Activated naive CD4-positive, alpha-beta T cell treated with anti-CD3 and anti-CD28 coated beads, Interleukin-2, amount 50 U/mL, for 16 hours (primary cell): ENCODE measurements around the gene SLC4A8.

Source experiments
- DNase-seq: peaks from one replicate; pipeline ENCODE4 v3.0.0-alpha.2; 2020

SLC4A8 gene

GRCh38 chr12:51424662-51425539 lies at the start of gene SLC4A8:
Gene SLC4A8, plus strand, starts transcription at chr12:51424831. Its CDS starts 157 bp downstream, at chr12:51424988.
- peak; percentile 65 for DNase-seq

GRCh38 chr12:51374856-51375255 lies 49.8 kb upstream of the SLC4A8 start:
- DNase-seq = no peak

- no peak for DNase-seq
Measured at GRCh38 chr12:51377099-51377984, 47.3 kb upstream of the SLC4A8 start.

- no peak for DNase-seq
Measured at GRCh38 chr12:51378749-51379148, 45.9 kb upstream of the SLC4A8 start.

- DNase-seq = no peak
Measured at GRCh38 chr12:51379571-51379970, 45.1 kb upstream of the SLC4A8 start.

- DNase-seq = no peak
Measured at GRCh38 chr12:51381226-51382079, 43.2 kb upstream of the SLC4A8 start.

GRCh38 chr12:51382173-51382572 lies 42.5 kb upstream of the SLC4A8 start:
- no peak for DNase-seq

- DNase-seq = no peak
Measured at GRCh38 chr12:51383269-51383905, 41.2 kb upstream of the SLC4A8 start.

GRCh38 chr12:51386351-51386750 lies 38.3 kb upstream of the SLC4A8 start:
- DNase-seq = no peak

- DNase-seq = no peak
Measured at GRCh38 chr12:51388069-51388799, 36.4 kb upstream of the SLC4A8 start.

GRCh38 chr12:51388846-51389245 lies 35.8 kb upstream of the SLC4A8 start:
- no peak for DNase-seq

- no peak for DNase-seq
Measured at GRCh38 chr12:51389302-51389999, 35.2 kb upstream of the SLC4A8 start.

- no peak for DNase-seq
Measured at GRCh38 chr12:51390457-51390856, 34.2 kb upstream of the SLC4A8 start.

- peak; percentile 22 for DNase-seq
Measured at GRCh38 chr12:51390891-51391282, 33.7 kb upstream of the SLC4A8 start.

- DNase-seq = peak; percentile 73
Measured at GRCh38 chr12:51391283-51392123, 33.1 kb upstream of the SLC4A8 start, which contains the start of gene GALNT6. Gene GALNT6, minus strand, starts transcription at chr12:51391406. Its CDS starts 11,625 bp downstream, at chr12:51379781.

GRCh38 chr12:51392556-51393237 lies 31.9 kb upstream of the SLC4A8 start:
- peak; percentile 32 for DNase-seq

GRCh38 chr12:51393676-51394545 lies 30.7 kb upstream of the SLC4A8 start:
- peak; percentile 45 for DNase-seq
